HG02885 (cell line): ENCODE measurements around the gene PIP5K1C.
"Not testable (repeated sequence)": the region's sequence is repeated elsewhere in the genome, so short reads cannot be mapped to it uniquely, and the experiment has no call there.

Experiments
- ATAC-seq: cut with Tn5 transposase; IDR thresholded peaks from one replicate; pipeline ENCODE4 v1.9.1; 2021; ENCODE audit warnings: mild to moderate bottlenecking; ENCODE audit not compliant: unreplicated experiment, poor library complexity

The PIP5K1C gene

DNA sequence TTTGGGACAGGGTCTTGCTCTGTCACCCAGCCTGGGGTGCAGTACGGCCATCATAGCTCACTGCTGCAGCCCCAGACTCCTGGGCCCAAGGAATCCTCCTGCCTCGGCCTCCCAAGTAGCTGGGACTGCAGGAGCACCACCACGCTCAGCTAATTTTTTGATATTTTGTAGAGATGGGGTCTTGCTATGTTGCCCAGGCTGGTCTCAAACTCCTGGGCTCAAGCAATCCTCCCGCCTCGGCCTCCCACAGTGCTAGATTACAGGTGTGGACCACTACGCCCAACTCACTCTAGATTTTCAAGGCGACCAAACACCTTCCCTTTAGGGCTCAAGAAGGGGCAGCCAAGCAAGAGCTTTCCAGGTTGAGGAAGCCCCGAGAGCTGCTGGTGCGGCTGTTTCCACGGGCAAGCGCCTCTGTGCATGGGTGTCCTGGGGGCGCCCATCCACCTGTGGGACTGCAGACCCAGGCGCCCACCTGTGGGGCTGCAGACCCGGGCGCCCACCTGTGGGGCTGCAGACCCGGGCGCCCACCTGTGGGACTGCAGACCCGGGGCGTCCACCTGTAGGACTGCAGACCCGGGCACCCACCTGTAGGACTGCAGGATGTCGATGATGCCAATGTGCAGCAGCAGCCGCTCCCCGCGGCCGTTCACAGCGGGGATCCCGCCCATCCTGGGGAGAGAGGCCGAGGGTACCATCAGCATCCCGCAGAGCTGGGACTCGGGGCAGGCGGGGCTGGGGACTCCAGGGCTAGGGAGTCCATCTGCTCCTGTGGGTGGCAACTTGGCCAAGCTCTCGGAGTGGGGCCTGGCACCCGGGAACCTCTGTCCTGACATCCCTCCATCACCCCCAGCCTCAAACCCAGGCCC is 52.0 kb downstream of the PIP5K1C start:
- no peak for ATAC-seq

DNA sequence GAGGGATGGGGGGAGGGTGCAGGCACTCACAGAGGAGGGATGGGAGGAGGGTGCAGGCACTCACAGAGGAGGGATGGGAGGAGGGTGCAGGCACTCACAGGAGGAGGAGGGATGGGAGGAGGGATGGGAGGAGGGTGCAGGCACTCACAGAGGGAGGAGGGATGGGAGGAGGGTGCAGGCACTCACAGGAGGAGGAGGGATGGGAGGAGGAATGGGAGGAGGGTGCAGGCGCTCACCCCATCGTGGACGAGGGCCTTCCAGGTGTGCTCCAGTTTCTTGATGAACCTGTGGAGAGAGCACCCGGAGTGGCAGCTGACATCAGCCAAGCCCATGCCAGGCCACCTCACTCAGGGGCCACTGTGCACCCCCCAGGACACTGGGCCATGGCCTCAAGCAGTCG is 53.2 kb downstream of the PIP5K1C start:
- ATAC-seq, result not testable (repeated sequence)

DNA sequence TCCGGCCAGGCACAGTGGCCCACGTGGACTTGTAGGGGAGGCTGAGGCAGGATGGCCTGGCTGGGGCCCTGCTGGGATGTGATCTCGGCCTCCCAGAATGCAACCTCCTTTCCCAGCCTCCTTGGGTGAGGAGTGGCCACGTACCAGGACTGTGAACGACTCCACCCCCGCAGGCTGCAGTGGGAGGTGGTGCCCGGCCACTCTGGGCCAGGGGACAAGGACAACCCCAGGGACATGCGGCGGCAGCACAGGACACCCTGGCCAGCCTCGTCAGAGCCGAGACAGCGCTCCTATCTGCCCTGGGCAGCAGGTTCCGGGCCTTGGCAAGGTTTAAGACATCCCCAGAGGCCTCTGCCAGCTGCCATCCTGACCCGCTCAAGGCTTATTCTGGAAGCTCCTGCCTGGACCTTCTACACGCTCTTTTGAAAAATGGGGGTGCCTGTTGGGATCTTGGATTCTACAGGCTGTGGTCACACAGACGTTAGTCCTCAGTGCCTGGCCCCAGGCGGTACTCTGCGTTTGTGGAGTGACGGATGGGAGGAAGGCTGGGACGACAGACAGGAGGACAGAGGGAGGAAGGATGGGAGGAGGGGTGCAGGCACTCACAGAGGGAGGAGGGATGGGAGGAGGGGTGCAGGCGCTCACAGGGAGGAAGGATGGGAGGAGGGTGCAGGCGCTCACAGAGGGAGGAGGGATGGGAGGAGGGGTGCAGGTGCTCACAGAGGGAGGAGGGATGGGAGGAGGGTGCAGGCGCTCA is 53.8 kb downstream of the PIP5K1C start:
- no peak for ATAC-seq

DNA sequence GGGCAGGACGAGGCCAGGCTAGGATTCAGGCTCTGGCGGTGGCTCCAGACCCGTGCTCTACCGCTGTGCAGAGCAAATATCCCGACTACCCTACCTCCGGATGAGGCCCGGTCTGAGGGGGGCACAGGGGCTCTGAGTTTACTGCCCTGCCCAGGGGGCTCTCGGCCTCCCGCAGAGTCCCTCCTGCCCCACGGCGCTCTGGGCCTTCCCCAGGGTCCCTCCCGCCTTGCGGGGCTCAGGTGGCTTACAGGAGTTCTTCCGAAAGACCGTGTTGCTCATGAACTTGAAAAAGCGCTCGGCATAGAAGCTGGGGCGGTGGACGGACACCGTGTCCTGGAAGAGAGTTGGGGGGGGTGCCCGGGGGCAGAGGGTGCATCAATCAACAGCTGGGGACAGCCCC is 54.5 kb downstream of the PIP5K1C start:
- no peak for ATAC-seq

DNA sequence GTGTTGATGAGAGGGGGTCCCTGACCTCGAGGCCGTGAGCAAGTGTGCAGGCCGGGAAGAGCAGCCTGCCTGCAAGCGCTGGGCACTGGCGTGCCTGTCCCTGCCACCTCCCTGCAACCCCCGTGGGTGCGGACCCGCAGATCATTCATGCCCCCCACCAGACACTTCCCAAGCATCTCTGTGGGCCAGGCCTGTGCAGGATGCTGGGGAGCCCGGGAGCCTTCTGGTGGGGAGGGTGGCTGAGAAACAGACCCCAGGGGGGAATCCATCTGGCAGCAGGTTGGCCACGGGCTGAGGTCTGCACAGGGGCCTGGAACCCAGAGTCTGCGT is 55.2 kb downstream of the PIP5K1C start:
- ATAC-seq, result no peak

- no peak for ATAC-seq
These were observed 55.8 kb downstream of the PIP5K1C start for GRCh38 chr19:3644351-3645066.

DNA sequence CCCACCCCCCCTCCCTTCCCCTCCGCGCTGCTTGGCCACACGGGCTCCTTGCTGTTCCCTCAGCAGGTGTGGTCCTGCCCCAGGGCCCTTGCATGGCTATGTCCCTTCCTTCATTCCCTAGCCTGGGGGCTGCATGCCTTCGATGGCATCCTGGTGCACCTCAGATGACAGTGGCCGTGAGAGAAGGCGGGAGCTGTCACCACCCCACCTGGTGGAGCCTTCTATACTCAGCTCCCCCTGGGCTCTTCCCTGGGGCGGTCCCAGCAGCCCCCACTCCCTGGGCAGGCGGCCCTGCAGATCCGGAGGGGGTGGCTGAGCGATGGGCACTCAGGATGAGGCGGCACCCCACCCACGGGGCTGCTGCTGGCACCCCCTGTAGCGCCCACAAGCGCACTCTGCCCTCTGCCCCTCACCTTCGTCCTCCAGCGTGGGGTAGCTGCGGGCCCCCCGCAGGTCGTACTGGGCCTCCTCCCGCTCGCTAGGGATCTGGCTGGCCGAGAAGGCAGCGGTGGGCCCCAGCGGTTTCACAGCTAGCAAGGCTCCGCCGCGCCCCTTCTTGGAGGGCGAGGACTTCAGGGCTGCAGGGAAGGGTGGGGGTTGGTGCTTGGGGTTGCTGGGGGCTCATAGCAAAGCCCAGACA is 56.5 kb downstream of the PIP5K1C start:
- no peak for ATAC-seq

- ATAC-seq, result no peak
These were observed 57.1 kb downstream of the PIP5K1C start for GRCh38 chr19:3642987-3643673.

DNA sequence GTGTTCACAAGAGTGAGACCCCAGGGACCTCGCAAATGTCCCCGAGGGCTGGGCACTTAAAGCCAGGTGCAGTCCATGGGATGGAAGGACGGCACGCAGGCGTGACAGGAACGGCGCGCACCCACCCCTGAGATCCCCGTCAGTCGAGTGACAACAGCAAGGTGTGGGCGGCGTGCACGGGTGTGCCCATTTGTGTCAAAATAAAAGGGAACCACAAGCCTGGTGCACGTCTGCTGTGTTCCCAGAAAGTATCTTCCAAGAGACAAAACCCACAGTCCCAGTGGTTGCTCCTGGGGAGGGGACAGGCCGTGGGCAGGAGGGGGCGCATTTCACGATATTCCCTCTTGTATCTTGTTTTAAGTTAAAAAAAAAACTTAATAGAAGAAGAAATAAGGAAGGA is 58.0 kb downstream of the PIP5K1C start:
- ATAC-seq, result no peak

- ATAC-seq, result no peak
These were observed 58.6 kb downstream of the PIP5K1C start for GRCh38 chr19:3641515-3642269.

- ATAC-seq, result no peak
These were observed 60.8 kb downstream of the PIP5K1C start for GRCh38 chr19:3639479-3639878.

DNA sequence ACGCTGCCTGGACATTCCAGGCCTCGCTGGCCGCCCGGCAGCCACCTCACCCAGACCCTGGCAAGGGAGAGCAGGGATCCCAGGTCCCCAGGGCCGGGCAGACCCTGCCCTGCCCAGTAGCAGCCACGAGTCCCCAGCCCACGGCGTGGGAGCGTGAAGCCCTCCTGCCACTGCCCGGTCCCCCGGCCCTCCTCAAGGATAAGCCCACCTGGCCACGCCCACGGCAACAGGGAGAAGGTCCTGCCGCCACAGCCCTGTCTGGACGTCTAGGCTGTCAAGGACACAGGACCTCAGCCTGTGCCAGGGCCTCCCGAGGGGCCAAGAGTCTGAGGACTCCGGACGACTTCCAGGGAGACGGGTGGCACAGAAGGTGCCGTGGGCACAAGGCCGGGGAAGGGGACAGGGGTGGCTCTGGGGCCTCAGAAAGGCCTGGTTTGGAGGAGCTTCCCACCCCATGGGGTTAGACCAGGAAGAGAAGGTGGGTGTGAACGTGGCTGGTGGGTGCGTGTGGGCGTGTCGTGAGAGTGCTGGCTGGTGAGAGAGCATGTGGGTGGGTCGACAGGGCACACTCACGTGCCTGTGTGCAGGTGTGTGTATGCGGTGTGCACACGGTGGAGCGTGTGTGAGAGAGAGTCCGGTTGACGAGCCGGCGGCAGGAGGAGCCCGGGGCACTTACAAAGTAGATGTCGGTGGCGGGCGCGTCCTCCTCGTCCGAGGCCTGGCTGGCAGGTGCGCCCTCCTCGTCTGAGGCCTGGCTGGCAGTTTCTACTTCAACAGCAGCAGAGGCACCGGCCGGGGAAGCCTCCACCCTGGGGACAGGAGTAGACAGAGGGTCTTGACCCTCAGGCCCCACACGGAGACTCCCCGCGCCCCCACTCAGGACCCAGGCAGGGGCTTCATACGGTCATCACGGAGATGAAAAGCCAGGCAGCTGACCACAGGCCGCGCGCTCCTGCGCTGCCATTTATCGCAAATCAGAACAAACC is 61.8 kb downstream of the PIP5K1C start:
- no peak for ATAC-seq

DNA sequence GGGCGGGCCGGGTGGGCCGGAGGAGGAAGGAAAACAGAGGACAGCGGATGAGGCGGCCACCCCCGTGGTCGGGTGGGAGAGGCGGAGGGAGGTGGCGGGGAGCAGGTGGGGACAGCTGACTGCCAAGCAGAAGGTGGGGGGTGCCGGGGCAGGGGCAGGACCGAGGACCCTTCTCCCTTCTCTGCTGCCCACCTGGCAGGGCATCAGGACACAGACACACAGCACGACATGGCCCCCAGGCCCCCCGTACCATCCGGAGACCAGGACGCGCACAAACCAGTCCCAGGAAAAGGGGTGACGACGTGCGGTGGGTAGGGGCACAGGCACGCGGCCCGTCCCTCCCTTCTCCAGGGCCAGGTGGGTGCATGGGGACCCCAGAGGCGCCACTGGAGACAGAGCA is 62.6 kb downstream of the PIP5K1C start:
- ATAC-seq, result no peak

GRCh38 chr19:3636962-3637361 is 63.3 kb downstream of the PIP5K1C start:
- no peak for ATAC-seq

DNA sequence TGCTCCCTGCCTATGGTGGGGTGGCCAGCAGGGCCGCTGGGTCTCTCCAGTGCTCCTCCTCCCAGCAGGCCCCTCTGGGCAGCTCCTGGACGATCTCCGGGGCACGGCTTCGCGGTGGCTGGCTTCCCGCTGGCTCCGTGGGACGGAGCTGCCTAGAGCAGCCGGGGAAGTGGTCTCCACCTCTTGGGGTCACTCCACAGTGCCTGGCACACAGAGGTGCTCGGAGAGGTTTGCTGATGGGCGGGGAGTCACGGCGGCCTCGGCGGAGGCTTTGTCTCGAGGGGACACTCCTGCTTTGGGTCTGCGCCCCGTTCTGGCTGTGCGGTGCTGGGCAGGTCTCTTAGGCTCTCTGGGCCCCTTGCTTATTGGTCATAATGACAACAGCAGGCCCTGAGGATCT is 63.8 kb downstream of the PIP5K1C start:
- ATAC-seq, result no peak

GRCh38 chr19:3634496-3635045 is 65.7 kb downstream of the PIP5K1C start:
- ATAC-seq, result no peak

DNA sequence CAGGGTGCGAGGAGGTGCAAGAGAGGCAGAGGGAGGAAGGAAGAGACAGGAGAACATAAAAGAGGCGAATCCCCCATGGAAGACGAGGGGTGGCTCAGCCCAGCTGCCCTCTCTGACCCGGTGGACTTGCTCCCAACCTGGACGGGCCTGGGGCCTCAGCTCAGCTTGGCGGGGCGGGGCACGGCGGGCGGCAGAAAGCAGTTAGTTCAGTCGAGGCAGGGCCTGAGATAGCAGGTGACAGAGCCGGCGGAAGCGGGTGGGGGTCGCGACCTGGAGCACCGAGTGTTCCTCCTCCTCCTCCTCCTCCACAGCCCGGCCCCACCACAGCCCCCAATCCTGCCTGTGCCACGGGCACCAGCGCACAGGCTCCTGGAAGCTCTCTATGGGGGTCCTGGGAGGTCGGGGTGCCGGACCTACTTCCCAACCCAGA is 66.7 kb downstream of the PIP5K1C start:
- ATAC-seq, result no peak
